Measurements from ENCODE around the gene PLAC1.

DNA sequence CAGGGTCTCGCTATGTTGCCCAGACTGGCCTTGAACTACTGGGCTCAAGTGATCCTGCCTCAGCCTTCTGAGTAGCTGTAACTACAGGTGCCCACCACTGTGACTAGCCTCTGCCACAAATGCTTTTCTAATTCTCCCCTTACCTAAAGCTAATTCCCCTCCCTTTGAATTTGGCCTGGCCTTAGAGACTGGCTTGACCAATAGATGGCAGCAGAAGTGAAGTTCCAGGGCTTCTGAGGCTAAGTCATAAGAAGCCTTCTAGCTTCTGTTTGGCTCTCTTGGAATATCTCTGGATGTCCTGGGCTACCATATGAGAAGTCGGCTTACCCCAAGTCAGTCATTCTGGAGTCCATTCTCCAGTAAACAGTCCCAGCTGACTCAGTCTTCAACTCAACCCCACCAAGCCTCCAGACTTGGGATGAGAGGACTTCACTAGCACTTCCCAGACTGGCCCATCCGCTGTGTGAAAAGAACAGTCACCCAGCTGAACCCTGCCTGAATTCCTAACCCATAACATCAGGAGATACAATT is 137.3 kb downstream of the PLAC1 start:
- TF ChIP-seq SUZ12 (IDR thresholded peaks at IDR 0.05) (no peak), ZNF384 (IDR thresholded peaks at IDR 0.05) (no peak), HDGF (IDR thresholded peaks at IDR 0.05; ENCODE audit: borderline replicate concordance) (no peak), ELF4 (IDR thresholded peaks at IDR 0.05) (no peak)

Data from HEK293T (cell line).